B cell (primary cell): ENCODE results near the gene KIF3C. TPM values are rescaled to one million over a fixed set of nuclear protein-coding genes. Genes with fewer than 3 reads are reported as not detected.

Experiments
- ATAC-seq: fragments of 200-7000 bp; cut with Tn5 transposase; one replicate; pipeline ENCODE4 v1.10.0; 2021; ENCODE audit warnings: low read depth, mild to moderate bottlenecking, moderate number of reproducible peaks, moderate library complexity
- CTCF ChIA-PET: fragments of 350-600 bp; sonication (Branson Sonifier 250); formaldehyde crosslinking; loops from one replicate; lab custom pipeline; 2021; ENCODE audit warnings: antibody characterized with exemption, inconsistent platforms; lab: Charles Lee
- POLR2A ChIA-PET: fragments of 350-600 bp; sonication (Branson Sonifier 250); formaldehyde crosslinking; loops from one replicate; lab custom pipeline; 2021; ENCODE audit warnings: antibody characterized with exemption; lab: Charles Lee
- DNase-seq: peaks from one replicate; pipeline ENCODE4 v3.0.0; 2013
- H2AFZ ChIP-seq: 2 replicates; pipeline ENCODE4 v1.6.1; 2012; ENCODE audit warnings: mild to moderate bottlenecking, low read depth, low read length; ENCODE audit not compliant: insufficient read depth, poor library complexity, severe bottlenecking
- H3K27ac ChIP-seq, 2 donors: 1 replicate in 1 of 2; 2 replicates in 1 of 2; pipeline ENCODE4 v1.5.1; 2012 to 2013; ENCODE audit warnings: low read length in 2 of 2, mild to moderate bottlenecking in 2 of 2, moderate library complexity in 1 of 2
- H3K27me3 ChIP-seq, 4 experiments: fragments of 200-600 bp in 1 of 4; sonication (generic) in 1 of 4; replicated peaks in 1 of 4; 1 replicate in 2 of 4; 2 replicates in 2 of 4; pipeline versions ENCODE4 v1.6.1 to v1.7.0; 2013 to 2016; ENCODE audit warnings: low read length in 3 of 4, mild to moderate bottlenecking in 2 of 4, mixed read lengths in 1 of 4, moderate library complexity in 1 of 4; ENCODE audit not compliant: insufficient read depth in 4 of 4, control insufficient read depth in 3 of 4; ENCODE audit errors: control extremely low read depth in 1 of 4
- H3K36me3 ChIP-seq, 2 experiments: replicated peaks in 1 of 2; 1 replicate in 1 of 2; 2 replicates in 1 of 2; pipeline versions ENCODE4 v1.6.1 to v1.7.1; 2013; ENCODE audit warnings: low read length in 1 of 2; ENCODE audit not compliant: insufficient read depth in 2 of 2, control insufficient read depth in 1 of 2; ENCODE audit errors: control extremely low read depth in 1 of 2, extremely low read depth in 1 of 2
- H3K4me1 ChIP-seq, 2 donors: fragments of 200-600 bp in 1 of 2; sonication (generic) in 1 of 2; 1 replicate in 1 of 2; 2 replicates in 1 of 2; pipeline versions ENCODE4 v1.5.1 to v1.6.1; 2013 to 2017; ENCODE audit warnings: low read length in 2 of 2; ENCODE audit not compliant: control insufficient read depth in 2 of 2, insufficient read depth in 2 of 2
- H3K4me2 ChIP-seq: replicated peaks from 2 replicates; pipeline ENCODE3; 2012; ENCODE audit warnings: mild to moderate bottlenecking, low read depth, low read length; ENCODE audit not compliant: poor library complexity, severe bottlenecking
- H3K4me3 ChIP-seq, 5 experiments: fragments of 200-600 bp in 1 of 5; sonication (generic) in 1 of 5; 1 replicate in 3 of 5; 2 replicates in 2 of 5; pipeline versions ENCODE4 v1.5.1 to v1.7.0; 2011 to 2016; ENCODE audit warnings: low read length in 4 of 5, mild to moderate bottlenecking in 4 of 5, low read depth in 2 of 5, control low read depth in 1 of 5, moderate library complexity in 1 of 5; ENCODE audit not compliant: insufficient read depth in 1 of 5; ENCODE audit errors: control extremely low read depth in 1 of 5, extremely low read depth in 1 of 5
- H3K79me2 ChIP-seq: fragments of 200-600 bp; sonication (generic); one replicate; pipeline ENCODE4 v1.6.0; 2016; ENCODE audit warnings: low read length; ENCODE audit not compliant: control insufficient read depth, insufficient read depth
- H3K9ac ChIP-seq: fragments of 200-600 bp; sonication (generic); 2 replicates; pipeline ENCODE4 v1.6.1; 2017; ENCODE audit warnings: mild to moderate bottlenecking, low read length, moderate library complexity
- H3K9me3 ChIP-seq, 3 donors: one replicate each; pipeline versions ENCODE4 v1.6.1 to v1.7.1; 2013; ENCODE audit warnings: low read length in 2 of 3; ENCODE audit not compliant: control insufficient read depth in 2 of 3, insufficient read depth in 1 of 3; ENCODE audit errors: control extremely low read depth in 1 of 3
- H4K20me1 ChIP-seq: 2 replicates; pipeline ENCODE4 v1.6.0; 2012; ENCODE audit warnings: mild to moderate bottlenecking, low read length; ENCODE audit not compliant: insufficient read depth, control insufficient read depth, poor library complexity, severe bottlenecking
- H3K27ac Mint-ChIP-seq: one replicate; pipeline ENCODE4 v1.8.0; 2021; ENCODE audit warnings: mixed read lengths
- H3K27me3 Mint-ChIP-seq: one replicate; pipeline ENCODE4 v1.8.0; 2021; ENCODE audit warnings: mixed read lengths
- H3K4me1 Mint-ChIP-seq: one replicate; pipeline ENCODE4 v1.8.0; 2021; ENCODE audit warnings: mixed read lengths
- H3K4me3 Mint-ChIP-seq: one replicate; pipeline ENCODE4 v1.8.0; 2021; ENCODE audit warnings: mixed read lengths
- H3K9me3 Mint-ChIP-seq: one replicate; pipeline ENCODE4 v1.8.0; 2022; ENCODE audit warnings: mixed read lengths; ENCODE audit not compliant: insufficient read depth
- CTCF ChIP-seq: fragments of 200-600 bp; IDR thresholded peaks from one replicate; pipeline ENCODE4 v1.8.0; 2022; ENCODE audit warnings: antibody characterized with exemption, mild to moderate bottlenecking
- EZH2 ChIP-seq: IDR thresholded peaks from 2 replicates; pipeline ENCODE4 v1.6.1; 2012; ENCODE audit warnings: borderline replicate concordance, low read depth, mild to moderate bottlenecking, moderate library complexity, low read length; ENCODE audit not compliant: insufficient read depth, poor library complexity, severe bottlenecking
- WGBS: methylation state at CpG from one replicate; pipeline ENCODE4 v1.1.5; 2013; ENCODE audit warnings: missing lambda C conversion rate; ENCODE audit not compliant: insufficient coverage; 5-methylcytosine and 5-hydroxymethylcytosine counted together
- intact Hi-C: fragments of 100-400 bp; cut with micrococcal nuclease; formaldehyde crosslinking; loops from one replicate; pipeline ENCODE4 v1.10.0; 2022
- polyA plus RNA-seq: library from polyadenylated mRNA; depleted of rRNA; stranded (reverse); fragments of >200 nt; gene quantifications from 2 replicates; pipeline ENCODE4 v1.2.3, GENCODE V29; 2012
- total RNA-seq, 2 donors: library from RNA; stranded (reverse); fragments of 120-200 nt in 1 of 2; gene quantifications; 1 replicate in 1 of 2; 2 replicates in 1 of 2; pipeline versions ENCODE4 v1.2.3 to v1.2.4, GENCODE V29; 2013 to 2022

KIF3C gene
- total and polyA plus RNA-seq, 2 donors (not counting 1 experiment from before 2014, with no cell fraction given) = 0.84 to 4.0 TPM

DNA sequence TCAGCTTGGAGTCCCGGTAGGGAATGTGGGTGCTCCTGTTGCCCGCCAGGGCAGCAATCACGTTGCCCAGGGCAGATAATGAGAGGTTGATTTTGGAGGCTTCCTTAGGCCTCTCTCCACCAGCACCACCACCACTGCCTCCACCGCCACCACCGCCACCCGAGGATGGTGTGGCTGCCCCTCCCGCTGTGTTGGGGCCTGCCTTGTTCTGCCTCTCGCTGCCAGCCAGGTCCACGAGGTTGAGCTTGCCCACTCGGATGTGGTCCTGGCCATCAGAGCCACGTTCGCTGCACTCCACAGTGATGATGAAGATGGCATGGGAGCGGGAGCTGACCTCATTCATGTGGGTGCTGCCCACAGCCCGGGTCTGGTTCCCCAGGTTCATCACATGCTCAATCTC is 1.3 kb downstream of the KIF3C start:
- no peak overlapping the region for H3K9ac ChIP-seq
- CTCF ChIA-PET = interaction anchor here (1.6 kb wide), 1 partner anchor 11 kb away, joined by 4 read pairs; no protein-coding TSS in a partner anchor
- intact Hi-C loops = loop anchor here (5.0 kb wide), 1 partner anchor 366 kb away; the partner anchor contains the start of genes ADGRF3 and SELENOI
- ATAC-seq = no peak
- no peak overlapping the region for H3K4me2 ChIP-seq
- H3K27ac ChIP-seq = no peak overlapping the region
- H3K9me3 Mint-ChIP-seq = no peaks in the 10 kb centered on the region
- H3K4me3 ChIP-seq = no peak overlapping the region
- no peak for DNase-seq
- no peaks in the 10 kb centered on the region for H4K20me1 ChIP-seq
- no peak overlapping the region for H2AFZ ChIP-seq
- H3K4me3 Mint-ChIP-seq = peak overlapping the region; percentile 47
- H3K27me3 Mint-ChIP-seq = no peaks in the 10 kb centered on the region
- peaks cover 0 to 3% (median 0%) of the 10 kb centered on the region in 4 experiments for H3K27me3 ChIP-seq
- H3K4me1 Mint-ChIP-seq = peaks cover 8% of the 10 kb centered on the region
- no peaks in the 10 kb centered on the region for H3K79me2 ChIP-seq
- H3K27ac Mint-ChIP-seq = no peak overlapping the region
- H3K9me3 ChIP-seq = peaks cover 0 to 5% (median 0%) of the 10 kb centered on the region in 3 donors
- POLR2A ChIA-PET = no interaction called here
- WGBS = 97% methylated on average over 12 of the region's 14 CpGs
- TF ChIP-seq EZH2 (no peak), CTCF (no peak)
- H3K36me3 ChIP-seq = no peaks in the 10 kb centered on the region
- H3K4me1 ChIP-seq = peaks cover 6 to 14% of the 10 kb centered on the region in 2 donors

DNA sequence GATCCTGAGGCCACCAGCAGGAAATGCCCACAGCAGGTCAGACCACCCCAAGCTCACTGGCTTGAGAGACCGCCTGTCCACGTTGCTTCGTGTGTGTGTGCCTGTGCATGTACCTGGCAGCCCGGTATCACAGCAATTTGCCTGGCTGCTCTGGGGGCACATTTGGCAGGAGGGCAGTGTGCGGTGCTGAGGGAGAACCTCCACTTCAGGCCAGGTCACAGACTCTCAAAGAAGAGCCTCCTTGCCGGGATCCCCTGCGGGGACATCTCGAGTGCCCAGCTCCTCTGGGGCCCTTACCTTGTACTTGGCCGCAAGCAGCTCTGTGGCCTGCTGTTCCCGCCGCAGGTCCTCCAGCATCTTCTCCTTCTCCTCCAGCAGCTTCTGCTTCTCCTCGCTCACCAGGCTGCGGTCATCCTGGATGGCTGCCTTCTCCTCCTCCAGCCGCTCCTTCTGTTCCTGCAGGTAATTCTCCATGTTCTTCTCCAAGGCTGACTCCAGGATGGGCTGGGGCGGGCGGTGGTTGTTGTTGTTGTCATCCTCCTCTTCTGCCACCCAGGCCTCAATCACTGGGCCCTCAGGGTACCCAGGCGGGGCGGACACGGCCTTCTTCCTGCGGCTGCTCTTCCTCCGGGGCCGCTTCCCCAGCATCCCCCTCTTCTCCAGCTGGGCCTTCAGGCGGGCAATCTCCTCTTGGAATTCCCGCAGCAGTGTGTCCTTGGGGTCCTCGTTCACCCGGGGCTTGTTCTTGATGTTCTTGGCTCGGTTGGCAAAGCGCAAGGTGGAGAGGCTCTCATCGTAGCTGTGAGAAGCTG is 2.0 kb downstream of the KIF3C start:
- Histone ChIP-seq H3K79me2 (no peaks in the 10 kb centered on the region), H4K20me1 (no peaks in the 10 kb centered on the region), H3K9ac (no peak overlapping the region), H3K27me3 (peaks cover 0 to 3% (median 0%) of the 10 kb centered on the region in 4 experiments), H3K27ac (no peak overlapping the region), H3K9me3 (peaks cover 0 to 5% (median 0%) of the 10 kb centered on the region in 3 donors), H3K4me2 (no peak overlapping the region), H2AFZ (no peak overlapping the region), H3K4me1 (peaks cover 6 to 14% of the 10 kb centered on the region in 2 donors), H3K4me3 (no peak overlapping the region), H3K36me3 (no peaks in the 10 kb centered on the region)
- ChIA-PET CTCF (interaction anchor here (1.6 kb wide), 1 partner anchor 11 kb away, joined by 4 read pairs; no protein-coding TSS in a partner anchor), POLR2A (no interaction called here)
- DNase-seq = no peak
- no peak for ATAC-seq
- TF ChIP-seq EZH2 (no peak), CTCF (no peak)
- Mint-ChIP-seq H3K4me3 (peak overlapping the region; percentile 26), H3K27me3 (no peaks in the 10 kb centered on the region), H3K9me3 (no peaks in the 10 kb centered on the region), H3K27ac (no peak overlapping the region), H3K4me1 (peaks cover 8% of the 10 kb centered on the region)
- WGBS = 96% methylated on average over 29 of the region's 29 CpGs
- intact Hi-C loops = loop anchor here (5.0 kb wide), 1 partner anchor 367 kb away; the partner anchor contains the start of genes ADGRF3 and SELENOI
